Measurements from ENCODE around the gene BGN. TPM values are rescaled to one million over a fixed set of nuclear protein-coding genes. Genes with fewer than 3 reads are reported as not detected.

BGN gene
- total RNA-seq, 2 donors from 2014 or later: 16.9 to 174 TPM

DNA sequence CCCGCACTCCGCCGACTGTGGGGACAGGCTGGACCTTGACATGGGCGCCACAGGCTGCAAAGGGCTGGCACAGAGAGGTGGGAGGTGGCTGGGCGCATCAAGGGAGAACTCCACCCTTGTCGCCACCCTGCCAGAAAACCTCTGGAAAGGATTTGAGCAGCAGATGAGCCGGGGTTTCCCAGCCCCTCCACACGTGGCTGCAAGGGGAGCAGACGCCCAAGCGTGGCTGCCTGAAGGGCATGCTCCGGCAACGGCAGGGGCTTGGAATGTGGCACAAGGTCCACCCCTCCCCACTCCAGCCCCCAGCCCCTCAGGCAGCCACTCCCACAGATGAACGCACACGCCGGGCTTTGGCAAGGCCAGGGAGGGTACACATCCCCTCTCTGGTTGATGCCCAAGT, 4.6 kb downstream of the BGN start:
- no peak for TF ChIP-seq POLR2A (IDR thresholded peaks at IDR 0.05)
- TF ChIP-seq, protein P1, sequence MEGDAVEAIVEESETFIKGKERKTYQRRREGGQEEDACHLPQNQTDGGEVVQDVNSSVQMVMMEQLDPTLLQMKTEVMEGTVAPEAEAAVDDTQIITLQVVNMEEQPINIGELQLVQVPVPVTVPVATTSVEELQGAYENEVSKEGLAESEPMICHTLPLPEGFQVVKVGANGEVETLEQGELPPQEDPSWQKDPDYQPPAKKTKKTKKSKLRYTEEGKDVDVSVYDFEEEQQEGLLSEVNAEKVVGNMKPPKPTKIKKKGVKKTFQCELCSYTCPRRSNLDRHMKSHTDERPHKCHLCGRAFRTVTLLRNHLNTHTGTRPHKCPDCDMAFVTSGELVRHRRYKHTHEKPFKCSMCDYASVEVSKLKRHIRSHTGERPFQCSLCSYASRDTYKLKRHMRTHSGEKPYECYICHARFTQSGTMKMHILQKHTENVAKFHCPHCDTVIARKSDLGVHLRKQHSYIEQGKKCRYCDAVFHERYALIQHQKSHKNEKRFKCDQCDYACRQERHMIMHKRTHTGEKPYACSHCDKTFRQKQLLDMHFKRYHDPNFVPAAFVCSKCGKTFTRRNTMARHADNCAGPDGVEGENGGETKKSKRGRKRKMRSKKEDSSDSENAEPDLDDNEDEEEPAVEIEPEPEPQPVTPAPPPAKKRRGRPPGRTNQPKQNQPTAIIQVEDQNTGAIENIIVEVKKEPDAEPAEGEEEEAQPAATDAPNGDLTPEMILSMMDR (IDR thresholded peaks at IDR 0.05): no peak
- TF ChIP-seq POLR2AphosphoS5 (IDR thresholded peaks at IDR 0.05): no peak
- H3K27ac ChIP-seq: no peak overlapping the region
- no peaks in the 10 kb centered on the region for H3K4me1 ChIP-seq (replicated peaks)
- H3K9me3 ChIP-seq: no peaks in the 10 kb centered on the region
- H3K27me3 ChIP-seq (replicated peaks; ENCODE audit: insufficient read depth): no peaks in the 10 kb centered on the region
- no peak for DNase-seq (ENCODE audit: low spot score)
- intact Hi-C loops (cut with DNase I): no loop called here
- no peak overlapping the region for H3K4me3 ChIP-seq
- no peaks in the 10 kb centered on the region for H3K36me3 ChIP-seq
- WGBS: 27% methylated on average over 3 of the region's 15 CpGs

DNA sequence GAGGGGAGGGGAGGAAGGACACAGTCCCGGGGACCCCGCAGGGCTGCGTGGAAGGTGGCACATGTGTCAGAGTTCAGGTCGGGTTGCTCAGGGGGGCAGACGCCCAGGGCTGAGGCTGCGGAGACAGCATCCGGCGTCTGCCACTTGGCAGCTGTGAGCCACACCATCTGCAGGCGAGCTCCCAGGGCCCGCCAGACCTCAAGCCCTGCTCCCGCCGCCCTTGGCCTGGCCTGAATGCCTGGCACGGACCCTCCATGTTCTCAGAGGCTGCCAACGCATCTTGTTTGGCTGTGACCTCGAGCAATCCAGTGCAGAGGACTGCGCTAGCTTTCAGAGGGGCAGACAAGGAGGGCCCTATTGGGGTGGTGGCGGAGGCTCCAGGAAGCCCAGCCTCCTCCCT, 5.1 kb downstream of the BGN start:
- Histone ChIP-seq H3K27me3 (replicated peaks; ENCODE audit: insufficient read depth) (no peaks in the 10 kb centered on the region), H3K36me3 (no peaks in the 10 kb centered on the region), H3K4me3 (no peak overlapping the region), H3K27ac (no peak overlapping the region), H3K9me3 (no peaks in the 10 kb centered on the region), H3K4me1 (replicated peaks) (no peaks in the 10 kb centered on the region)
- intact Hi-C loops (cut with DNase I): loop anchor here (10.0 kb wide), 2 partner anchors 465 to 535 kb away; no protein-coding TSS in a partner anchor
- WGBS: 48% methylated on average over 9 of the region's 17 CpGs
- TF ChIP-seq POLR2A (IDR thresholded peaks at IDR 0.05) (no peak), POLR2AphosphoS5 (IDR thresholded peaks at IDR 0.05) (no peak)
- TF ChIP-seq, protein P1 (IDR thresholded peaks at IDR 0.05): no peak
- DNase-seq (ENCODE audit: low spot score): no peak

DNA sequence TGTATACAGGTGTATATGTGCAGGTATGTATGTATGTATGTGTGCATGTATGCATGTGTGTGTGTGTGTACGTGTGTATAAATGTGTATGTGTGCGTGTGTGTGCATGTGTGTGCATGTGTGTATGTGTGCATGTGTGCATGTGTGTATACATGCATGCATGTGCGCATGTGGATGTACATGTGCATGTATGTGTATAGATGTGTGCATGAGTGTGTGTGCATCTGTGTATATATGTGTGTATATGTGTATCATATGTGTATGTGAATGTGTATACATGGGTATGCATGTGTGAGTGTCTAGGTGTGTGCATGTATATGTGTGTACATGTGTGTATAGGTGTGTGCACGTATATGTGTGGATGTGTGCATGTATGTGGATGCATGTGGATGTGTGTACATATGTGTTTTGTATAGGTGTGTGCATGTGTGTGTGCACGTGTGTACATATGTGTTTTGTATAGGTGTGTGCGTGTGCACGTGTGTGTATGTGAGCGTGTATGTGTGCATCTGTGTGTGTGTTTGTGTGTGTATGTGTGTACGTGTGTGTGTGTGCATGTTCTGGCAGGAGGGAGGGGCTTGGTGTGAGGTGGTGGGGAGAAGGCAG, 6.0 kb downstream of the BGN start:
- DNase-seq (ENCODE audit: low spot score): no peak
- Histone ChIP-seq H3K27ac (no peak overlapping the region), H3K27me3 (replicated peaks; ENCODE audit: insufficient read depth) (no peaks in the 10 kb centered on the region), H3K4me3 (no peak overlapping the region), H3K9me3 (no peaks in the 10 kb centered on the region), H3K36me3 (no peaks in the 10 kb centered on the region), H3K4me1 (replicated peaks) (no peaks in the 10 kb centered on the region)
- intact Hi-C loops (cut with DNase I): loop anchor here (10.0 kb wide), 2 partner anchors 466 to 536 kb away; no protein-coding TSS in a partner anchor
- 88% methylated on average over 9 of the region's 9 CpGs for WGBS
- TF ChIP-seq POLR2A (IDR thresholded peaks at IDR 0.05): no peak
- TF ChIP-seq, protein P1 (IDR thresholded peaks at IDR 0.05): no peak
- no peak for TF ChIP-seq POLR2AphosphoS5 (IDR thresholded peaks at IDR 0.05)

DNA sequence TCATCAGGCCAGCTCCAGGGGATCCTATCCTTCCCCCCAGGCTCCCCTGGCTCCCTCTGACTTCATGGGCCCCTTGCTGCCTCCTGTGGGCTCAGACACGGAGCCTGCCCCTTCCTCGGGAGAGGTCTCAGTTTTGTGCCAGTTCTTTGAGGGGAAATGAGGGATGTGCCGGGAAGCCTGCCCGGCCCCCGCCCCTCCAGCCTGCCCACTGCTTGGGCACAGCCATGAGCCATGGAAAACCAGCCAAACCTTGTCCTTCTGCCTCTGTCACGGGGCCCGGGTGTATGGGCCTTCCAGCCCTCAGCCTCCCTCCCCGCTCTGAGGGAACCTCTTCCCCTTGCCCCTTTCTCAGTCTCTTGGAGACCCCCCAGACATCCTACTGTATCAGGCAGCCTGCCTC, 6.8 kb downstream of the BGN start:
- DNase-seq (ENCODE audit: low spot score): no peak
- no peaks in the 10 kb centered on the region for H3K27me3 ChIP-seq (replicated peaks; ENCODE audit: insufficient read depth)
- H3K4me3 ChIP-seq: no peak overlapping the region
- no peaks in the 10 kb centered on the region for H3K9me3 ChIP-seq
- intact Hi-C loops (cut with DNase I): loop anchor here (10.0 kb wide), 2 partner anchors 467 to 537 kb away; no protein-coding TSS in a partner anchor
- 68% methylated on average over 4 of the region's 8 CpGs for WGBS
- TF ChIP-seq, protein P1 (IDR thresholded peaks at IDR 0.05): no peak
- TF ChIP-seq POLR2A (IDR thresholded peaks at IDR 0.05): no peak
- no peak for TF ChIP-seq POLR2AphosphoS5 (IDR thresholded peaks at IDR 0.05)
- H3K36me3 ChIP-seq: no peaks in the 10 kb centered on the region
- no peaks in the 10 kb centered on the region for H3K4me1 ChIP-seq (replicated peaks)
- no peak overlapping the region for H3K27ac ChIP-seq

DNA sequence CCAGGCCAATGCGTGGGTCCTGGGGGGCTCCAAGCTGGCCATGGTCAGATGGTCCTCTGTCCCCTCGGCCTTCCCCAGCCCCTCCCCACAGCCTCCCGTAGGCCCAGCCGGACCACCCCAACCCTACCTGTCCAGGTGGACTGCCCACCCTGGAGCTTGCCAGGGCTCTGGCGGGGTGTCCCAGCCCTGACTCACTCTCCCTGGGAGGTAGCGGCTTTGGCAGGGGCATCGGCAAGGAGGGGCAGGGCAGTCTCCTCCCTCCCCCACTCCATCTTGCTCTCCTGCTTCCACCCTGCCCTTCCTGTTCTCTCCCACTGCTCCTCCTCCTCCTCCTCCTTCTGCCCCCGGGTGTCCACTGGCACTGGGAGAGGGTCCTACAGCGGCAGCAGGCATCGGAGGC, 7.4 kb downstream of the BGN start:
- no peak for DNase-seq (ENCODE audit: low spot score)
- no peak for TF ChIP-seq POLR2A (IDR thresholded peaks at IDR 0.05)
- TF ChIP-seq, protein P1 (IDR thresholded peaks at IDR 0.05): no peak
- TF ChIP-seq POLR2AphosphoS5 (IDR thresholded peaks at IDR 0.05): no peak
- WGBS: 69% methylated on average over 9 of the region's 10 CpGs
- H3K36me3 ChIP-seq: no peaks in the 10 kb centered on the region
- no peak overlapping the region for H3K27ac ChIP-seq
- H3K4me3 ChIP-seq: no peak overlapping the region
- H3K9me3 ChIP-seq: no peaks in the 10 kb centered on the region
- H3K4me1 ChIP-seq (replicated peaks): no peaks in the 10 kb centered on the region
- no peaks in the 10 kb centered on the region for H3K27me3 ChIP-seq (replicated peaks; ENCODE audit: insufficient read depth)
- intact Hi-C loops (cut with DNase I): loop anchor here (10.0 kb wide), 2 partner anchors 467 to 537 kb away; no protein-coding TSS in a partner anchor

All from prostate gland (tissue), 2 donors.